ENCODE results near the gene ZMIZ1.

Gene ZMIZ1

DNA sequence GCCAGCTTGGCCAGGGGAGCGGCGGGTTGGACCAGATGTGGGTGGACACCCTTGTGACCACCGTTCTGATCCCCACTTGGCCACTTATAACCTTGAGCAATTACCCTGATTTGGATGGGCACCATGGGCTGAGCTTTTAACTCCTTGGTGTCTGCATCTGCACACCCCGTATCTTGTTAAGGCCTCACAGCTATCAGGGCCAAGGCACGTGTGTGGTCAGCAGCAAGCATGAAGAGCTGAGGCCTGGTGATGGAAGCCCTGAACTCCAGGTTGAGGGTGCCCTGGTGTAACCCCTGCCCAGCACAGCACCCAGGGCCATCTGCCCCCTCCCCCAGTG lies 89.2 kb downstream of the ZMIZ1 start:
- Histone ChIP-seq H3K27ac (no peak overlapping the region), H3K4me1 (ENCODE audit: low read depth, poor library complexity, severe bottlenecking) (no peaks in the 10 kb centered on the region), H3K36me3 (ENCODE audit: insufficient read depth) (no peaks in the 10 kb centered on the region), H3K9ac (no peak overlapping the region), H2AFZ (ENCODE audit: low read depth) (no peak overlapping the region), H3K27me3 (ENCODE audit: insufficient read depth, low read depth) (no peaks in the 10 kb centered on the region; the same call in 1 of the 2 replicates), H3K4me2 (no peak overlapping the region), H4K20me1 (ENCODE audit: insufficient read depth) (no peaks in the 10 kb centered on the region), H3K79me2 (ENCODE audit: insufficient read depth, low read depth) (no peaks in the 10 kb centered on the region), H3K4me3 (IDR thresholded peaks at IDR 0.05; ENCODE audit: insufficient read depth, low read depth, low read length) (no peak overlapping the region)
- TF ChIP-seq CTCF (conservative IDR thresholded peaks at IDR 0.05; ENCODE audit: low read depth, low read length): no peak

GRCh38 chr10:79158402-79159097 lies 89.8 kb downstream of the ZMIZ1 start:
- Histone ChIP-seq H3K9ac (no peak overlapping the region), H3K27me3 (ENCODE audit: insufficient read depth, low read depth) (no peaks in the 10 kb centered on the region; the same call in 1 of the 2 replicates), H3K79me2 (ENCODE audit: insufficient read depth, low read depth) (no peaks in the 10 kb centered on the region), H4K20me1 (ENCODE audit: insufficient read depth) (no peaks in the 10 kb centered on the region), H2AFZ (ENCODE audit: low read depth) (no peak overlapping the region), H3K4me1 (ENCODE audit: low read depth, poor library complexity, severe bottlenecking) (no peaks in the 10 kb centered on the region), H3K36me3 (ENCODE audit: insufficient read depth) (no peaks in the 10 kb centered on the region), H3K4me3 (IDR thresholded peaks at IDR 0.05; ENCODE audit: insufficient read depth, low read depth, low read length) (no peak overlapping the region), H3K27ac (no peak overlapping the region), H3K4me2 (no peak overlapping the region)
- TF ChIP-seq CTCF (conservative IDR thresholded peaks at IDR 0.05; ENCODE audit: low read depth, low read length): no peak

- Histone ChIP-seq H3K4me1 (ENCODE audit: low read depth, poor library complexity, severe bottlenecking) (no peaks in the 10 kb centered on the region), H3K4me2 (no peak overlapping the region), H3K27ac (no peak overlapping the region), H3K27me3 (ENCODE audit: insufficient read depth, low read depth) (no peaks in the 10 kb centered on the region; the same call in 1 of the 2 replicates), H3K9ac (no peak overlapping the region), H3K36me3 (ENCODE audit: insufficient read depth) (no peaks in the 10 kb centered on the region), H4K20me1 (ENCODE audit: insufficient read depth) (no peaks in the 10 kb centered on the region), H3K79me2 (ENCODE audit: insufficient read depth, low read depth) (no peaks in the 10 kb centered on the region), H3K4me3 (IDR thresholded peaks at IDR 0.05; ENCODE audit: insufficient read depth, low read depth, low read length) (no peak overlapping the region), H2AFZ (ENCODE audit: low read depth) (no peak overlapping the region)
- TF ChIP-seq CTCF (conservative IDR thresholded peaks at IDR 0.05; ENCODE audit: low read depth, low read length): no peak
These were observed 90.4 kb downstream of the ZMIZ1 start for GRCh38 chr10:79159141-79159651.

- Histone ChIP-seq H3K36me3 (ENCODE audit: insufficient read depth) (no peaks in the 10 kb centered on the region), H3K4me2 (no peak overlapping the region), H3K4me1 (ENCODE audit: low read depth, poor library complexity, severe bottlenecking) (no peaks in the 10 kb centered on the region), H3K27ac (no peak overlapping the region), H3K27me3 (ENCODE audit: insufficient read depth, low read depth) (no peaks in the 10 kb centered on the region; the same call in 1 of the 2 replicates), H3K4me3 (IDR thresholded peaks at IDR 0.05; ENCODE audit: insufficient read depth, low read depth, low read length) (no peak overlapping the region), H3K79me2 (ENCODE audit: insufficient read depth, low read depth) (no peaks in the 10 kb centered on the region), H2AFZ (ENCODE audit: low read depth) (no peak overlapping the region), H3K9ac (no peak overlapping the region), H4K20me1 (ENCODE audit: insufficient read depth) (no peaks in the 10 kb centered on the region)
- no peak for TF ChIP-seq CTCF (conservative IDR thresholded peaks at IDR 0.05; ENCODE audit: low read depth, low read length)
These were observed 91.0 kb downstream of the ZMIZ1 start for GRCh38 chr10:79159785-79160184.

Data from KMS-11 (cell line).